SU-DHL-6 (cell line): ENCODE measurements around the gene RBMS3.

Experiments
- H2AFZ ChIP-seq: fragments of 200-600 bp; sonication (generic); 2 replicates; pipeline ENCODE4 v1.6.1; 2014; ENCODE audit warnings: low read depth, mild to moderate bottlenecking, moderate library complexity, mixed read lengths, antibody characterized with exemption, low read length; ENCODE audit not compliant: severe bottlenecking
- H3F3A ChIP-seq: fragments of 200-600 bp; shearing (Covaris generic); 2 replicates; pipeline ENCODE4 v1.6.0; 2016; ENCODE audit warnings: antibody characterized with exemption, mild to moderate bottlenecking; ENCODE audit not compliant: insufficient read depth
- H3K27ac ChIP-seq: fragments of 200-600 bp; sonication (generic); 2 replicates; pipeline ENCODE4 v1.5.1; 2016; ENCODE audit warnings: low read depth, mild to moderate bottlenecking, low read length, moderate library complexity, mixed read lengths
- H3K27me3 ChIP-seq: fragments of 200-600 bp; sonication (generic), shearing (Covaris generic); 2 replicates; pipeline ENCODE4 v1.6.0; 2014; ENCODE audit warnings: mild to moderate bottlenecking, low read length
- H3K36me3 ChIP-seq: fragments of 200-600 bp; sonication (generic); 2 replicates; pipeline ENCODE4 v1.6.1; 2014; ENCODE audit warnings: mild to moderate bottlenecking, low read length, mixed read lengths
- H3K4me2 ChIP-seq: fragments of 300-600, 200-600 bp; shearing (Covaris generic), sonication (generic); 2 replicates; pipeline ENCODE4 v1.6.0; 2014; ENCODE audit warnings: low read length, low read depth, mild to moderate bottlenecking; ENCODE audit not compliant: poor library complexity, severe bottlenecking
- H3K4me3 ChIP-seq: fragments of 200-600 bp; sonication (generic); 2 replicates; pipeline ENCODE4 v1.5.1; 2014; ENCODE audit warnings: antibody characterized with exemption, low read length, mild to moderate bottlenecking, mixed read lengths; ENCODE audit not compliant: insufficient read depth, poor library complexity, severe bottlenecking
- H3K79me2 ChIP-seq: fragments of 200-600 bp; sonication (generic); 2 replicates; pipeline ENCODE4 v1.6.1; 2014; ENCODE audit warnings: mild to moderate bottlenecking, low read length, moderate library complexity; ENCODE audit not compliant: insufficient read depth
- H3K9ac ChIP-seq: fragments of 200-600 bp; sonication (generic); 2 replicates; pipeline ENCODE4 v1.7.0; 2014; ENCODE audit warnings: mild to moderate bottlenecking, low read length
- H3K9me2 ChIP-seq: fragments of 200-600 bp; sonication (generic); replicated peaks from 2 replicates; pipeline ENCODE4 v1.6.1; 2014; ENCODE audit warnings: low read length; ENCODE audit not compliant: insufficient read depth
- H3K9me3 ChIP-seq: fragments of 200-600 bp; sonication (generic); 2 replicates; pipeline ENCODE4 v1.6.1; 2014; ENCODE audit warnings: low read length, mixed read lengths; ENCODE audit not compliant: insufficient read depth
- H4K20me1 ChIP-seq: fragments of 200-600 bp; sonication (generic); 2 replicates; pipeline ENCODE4 v1.6.1; 2014; ENCODE audit warnings: low read depth, mild to moderate bottlenecking, antibody characterized with exemption, low read length, moderate library complexity, mixed read lengths
- EZH2phosphoT487 ChIP-seq: fragments of 200-600 bp; sonication (generic), shearing (Covaris generic); conservative IDR thresholded peaks from 2 replicates; pipeline ENCODE4 v1.6.1; 2018; ENCODE audit warnings: mild to moderate bottlenecking, antibody characterized with exemption, low read length, moderate library complexity, mixed read lengths
- TF ChIP-seq, protein P1 (sequence below): fragments of 200-600 bp; sonication (generic); IDR thresholded peaks from one replicate; pipeline ENCODE4 v1.5.1; 2017; ENCODE audit warnings: antibody characterized with exemption, mild to moderate bottlenecking, low read length, moderate library complexity; ENCODE audit not compliant: insufficient read depth, poor library complexity, severe bottlenecking

RBMS3 gene

GRCh38 chr3:29346828-29347227, 66.0 kb downstream of the RBMS3 start:
- H3K9ac ChIP-seq, result no peak overlapping the region
- TF ChIP-seq EZH2phosphoT487, result no peak
- TF ChIP-seq, protein P1, sequence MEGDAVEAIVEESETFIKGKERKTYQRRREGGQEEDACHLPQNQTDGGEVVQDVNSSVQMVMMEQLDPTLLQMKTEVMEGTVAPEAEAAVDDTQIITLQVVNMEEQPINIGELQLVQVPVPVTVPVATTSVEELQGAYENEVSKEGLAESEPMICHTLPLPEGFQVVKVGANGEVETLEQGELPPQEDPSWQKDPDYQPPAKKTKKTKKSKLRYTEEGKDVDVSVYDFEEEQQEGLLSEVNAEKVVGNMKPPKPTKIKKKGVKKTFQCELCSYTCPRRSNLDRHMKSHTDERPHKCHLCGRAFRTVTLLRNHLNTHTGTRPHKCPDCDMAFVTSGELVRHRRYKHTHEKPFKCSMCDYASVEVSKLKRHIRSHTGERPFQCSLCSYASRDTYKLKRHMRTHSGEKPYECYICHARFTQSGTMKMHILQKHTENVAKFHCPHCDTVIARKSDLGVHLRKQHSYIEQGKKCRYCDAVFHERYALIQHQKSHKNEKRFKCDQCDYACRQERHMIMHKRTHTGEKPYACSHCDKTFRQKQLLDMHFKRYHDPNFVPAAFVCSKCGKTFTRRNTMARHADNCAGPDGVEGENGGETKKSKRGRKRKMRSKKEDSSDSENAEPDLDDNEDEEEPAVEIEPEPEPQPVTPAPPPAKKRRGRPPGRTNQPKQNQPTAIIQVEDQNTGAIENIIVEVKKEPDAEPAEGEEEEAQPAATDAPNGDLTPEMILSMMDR, result no peak
- no peaks in the 10 kb centered on the region for H3K79me2 ChIP-seq
- H3K27me3 ChIP-seq, result no peaks in the 10 kb centered on the region
- no peak overlapping the region for H3K4me2 ChIP-seq
- no peaks in the 10 kb centered on the region for H3K36me3 ChIP-seq
- no peak overlapping the region for H3K27ac ChIP-seq
- no peaks in the 10 kb centered on the region for H4K20me1 ChIP-seq
- no peaks in the 10 kb centered on the region for H3F3A ChIP-seq
- H3K9me2 ChIP-seq, result no peaks in the 10 kb centered on the region
- H3K4me3 ChIP-seq, result no peak overlapping the region
- no peak overlapping the region for H2AFZ ChIP-seq
- no peaks in the 10 kb centered on the region for H3K9me3 ChIP-seq

GRCh38 chr3:29347412-29347811, 66.5 kb downstream of the RBMS3 start:
- no peaks in the 10 kb centered on the region for H3K36me3 ChIP-seq
- no peaks in the 10 kb centered on the region for H3K79me2 ChIP-seq
- H3K9me3 ChIP-seq, result no peaks in the 10 kb centered on the region
- no peak overlapping the region for H3K9ac ChIP-seq
- no peaks in the 10 kb centered on the region for H3K9me2 ChIP-seq
- no peak for TF ChIP-seq EZH2phosphoT487
- TF ChIP-seq, protein P1, result no peak
- no peaks in the 10 kb centered on the region for H3K27me3 ChIP-seq
- H4K20me1 ChIP-seq, result no peaks in the 10 kb centered on the region
- no peaks in the 10 kb centered on the region for H3F3A ChIP-seq
- no peak overlapping the region for H3K27ac ChIP-seq
- H3K4me3 ChIP-seq, result no peak overlapping the region
- H2AFZ ChIP-seq, result no peak overlapping the region
- no peak overlapping the region for H3K4me2 ChIP-seq

DNA sequence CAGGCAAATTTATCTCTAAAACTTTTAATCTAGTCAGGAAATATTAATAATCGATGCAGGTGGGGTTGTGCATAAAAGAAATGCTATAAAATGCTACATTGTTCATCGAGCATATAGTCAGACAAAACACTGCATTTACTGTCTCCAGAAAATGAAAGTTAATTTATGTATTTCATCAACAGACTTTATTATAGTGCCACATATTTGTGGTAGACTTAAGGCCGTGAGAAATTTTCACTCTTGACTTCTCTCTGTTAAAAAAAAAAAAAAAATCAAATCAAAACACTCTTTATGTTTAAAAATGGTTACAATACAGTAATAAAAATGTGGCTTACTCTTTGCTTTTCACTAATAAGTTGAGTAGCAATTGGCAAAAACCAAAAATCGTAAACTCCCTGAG, 67.4 kb downstream of the RBMS3 start:
- no peaks in the 10 kb centered on the region for H3K9me2 ChIP-seq
- H3K27me3 ChIP-seq, result no peaks in the 10 kb centered on the region
- no peaks in the 10 kb centered on the region for H4K20me1 ChIP-seq
- no peak overlapping the region for H3K9ac ChIP-seq
- H3K79me2 ChIP-seq, result no peaks in the 10 kb centered on the region
- H3K9me3 ChIP-seq, result no peaks in the 10 kb centered on the region
- H2AFZ ChIP-seq, result no peak overlapping the region
- no peak overlapping the region for H3K4me3 ChIP-seq
- H3K36me3 ChIP-seq, result no peaks in the 10 kb centered on the region
- TF ChIP-seq, protein P1, result no peak
- no peak for TF ChIP-seq EZH2phosphoT487
- H3K4me2 ChIP-seq, result no peak overlapping the region
- H3F3A ChIP-seq, result no peaks in the 10 kb centered on the region
- no peak overlapping the region for H3K27ac ChIP-seq
